Measurements from ENCODE around the gene SMYD4.
"Not testable (repeated sequence)": the region's sequence is repeated elsewhere in the genome, so short reads cannot be mapped to it uniquely, and the experiment has no call there.

Gene SMYD4

DNA sequence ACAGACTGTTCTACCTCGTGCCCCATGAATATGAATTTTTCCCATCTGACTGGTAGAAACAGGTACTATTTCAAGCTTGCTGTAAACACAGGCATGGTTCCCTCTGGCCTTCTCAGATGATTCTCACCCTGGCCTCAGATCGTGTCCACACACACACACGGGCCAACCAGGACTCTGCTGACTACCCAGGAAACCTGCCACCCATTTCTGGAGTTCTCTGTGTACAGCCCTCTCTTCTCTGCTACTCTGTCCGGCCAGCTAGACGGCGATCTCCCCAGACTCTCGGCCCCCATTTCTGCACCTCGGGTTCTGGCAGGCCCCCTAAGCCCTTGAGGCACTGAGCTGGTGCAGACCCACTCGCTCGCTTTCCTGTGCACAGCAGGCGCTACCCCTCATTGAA is 31.3 kb upstream of the SMYD4 start:
- no peak overlapping the region for H3K4me3 ChIP-seq (ENCODE audit: low read depth, low read length)
- TF ChIP-seq, protein P1, sequence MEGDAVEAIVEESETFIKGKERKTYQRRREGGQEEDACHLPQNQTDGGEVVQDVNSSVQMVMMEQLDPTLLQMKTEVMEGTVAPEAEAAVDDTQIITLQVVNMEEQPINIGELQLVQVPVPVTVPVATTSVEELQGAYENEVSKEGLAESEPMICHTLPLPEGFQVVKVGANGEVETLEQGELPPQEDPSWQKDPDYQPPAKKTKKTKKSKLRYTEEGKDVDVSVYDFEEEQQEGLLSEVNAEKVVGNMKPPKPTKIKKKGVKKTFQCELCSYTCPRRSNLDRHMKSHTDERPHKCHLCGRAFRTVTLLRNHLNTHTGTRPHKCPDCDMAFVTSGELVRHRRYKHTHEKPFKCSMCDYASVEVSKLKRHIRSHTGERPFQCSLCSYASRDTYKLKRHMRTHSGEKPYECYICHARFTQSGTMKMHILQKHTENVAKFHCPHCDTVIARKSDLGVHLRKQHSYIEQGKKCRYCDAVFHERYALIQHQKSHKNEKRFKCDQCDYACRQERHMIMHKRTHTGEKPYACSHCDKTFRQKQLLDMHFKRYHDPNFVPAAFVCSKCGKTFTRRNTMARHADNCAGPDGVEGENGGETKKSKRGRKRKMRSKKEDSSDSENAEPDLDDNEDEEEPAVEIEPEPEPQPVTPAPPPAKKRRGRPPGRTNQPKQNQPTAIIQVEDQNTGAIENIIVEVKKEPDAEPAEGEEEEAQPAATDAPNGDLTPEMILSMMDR (IDR thresholded peaks at IDR 0.05; ENCODE audit: insufficient read depth, low read depth, low read length, missing control alignments) = no peak
- no peak for DNase-seq (ENCODE audit: low read depth)

DNA sequence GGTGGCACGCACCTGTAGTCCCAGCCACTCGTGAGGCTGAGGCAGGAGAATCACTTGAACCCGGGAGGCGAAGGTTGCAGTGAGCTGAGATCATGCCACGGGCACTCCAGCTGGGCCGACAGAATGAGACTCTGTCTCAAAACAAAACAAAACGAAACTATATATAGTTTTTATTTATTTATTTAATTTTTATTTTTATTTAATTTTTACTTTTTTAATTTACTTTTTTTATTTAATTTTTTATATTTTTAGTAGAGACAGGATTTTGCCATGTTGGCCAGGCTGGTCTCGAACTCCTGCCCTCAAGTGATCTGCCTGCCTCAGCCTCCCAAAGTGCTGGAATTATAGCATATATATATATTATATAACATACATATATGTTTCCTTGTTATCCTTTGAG is 26.8 kb upstream of the SMYD4 start:
- H3K4me3 ChIP-seq (ENCODE audit: low read depth, low read length); DNase-seq (ENCODE audit: low read depth): not testable (repeated sequence)

DNA sequence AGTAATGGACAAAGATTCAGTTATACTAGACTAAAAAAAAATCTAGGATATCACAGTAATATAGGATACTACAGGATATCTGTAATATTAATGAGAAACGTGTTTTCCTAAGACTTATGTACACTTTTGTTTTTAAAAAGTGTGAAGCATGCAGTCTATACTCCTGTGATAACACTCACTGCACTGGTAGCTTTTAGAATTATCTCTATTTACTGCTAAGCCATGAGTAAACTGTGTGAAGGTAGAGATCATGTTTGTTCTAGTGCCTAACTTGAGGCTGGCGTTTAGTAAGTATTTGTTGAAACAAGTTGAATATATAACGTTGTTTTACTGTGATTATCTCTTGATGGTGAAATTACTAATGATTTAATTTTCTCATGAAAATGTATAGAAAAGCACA is 24.0 kb upstream of the SMYD4 start:
- no peak overlapping the region for H3K4me3 ChIP-seq (ENCODE audit: low read depth, low read length)
- no peak for DNase-seq (ENCODE audit: low read depth)
- TF ChIP-seq, protein P1 (IDR thresholded peaks at IDR 0.05; ENCODE audit: insufficient read depth, low read depth, low read length, missing control alignments) = no peak

DNA sequence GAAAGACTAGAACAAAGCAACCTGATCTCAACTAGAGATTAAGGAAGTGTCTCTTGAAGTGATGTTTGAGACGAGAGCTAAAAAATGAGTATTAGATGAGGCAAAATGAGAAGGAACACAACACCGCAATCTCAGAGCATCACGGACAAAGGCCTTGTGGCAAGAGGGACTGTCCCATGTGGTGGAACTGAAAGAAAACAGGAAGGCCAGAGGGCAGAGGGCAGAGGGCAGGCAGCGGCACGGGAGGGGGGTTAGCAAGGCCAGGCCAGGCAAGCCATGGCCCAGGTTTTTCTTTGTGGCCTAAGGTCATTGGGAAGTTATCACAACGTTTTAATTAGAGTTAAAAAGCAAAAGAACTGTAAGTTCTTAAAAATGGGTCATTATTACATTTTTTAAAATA is 22.6 kb upstream of the SMYD4 start:
- DNase-seq (ENCODE audit: low read depth) = peak; percentile 53
- TF ChIP-seq, protein P1 (IDR thresholded peaks at IDR 0.05; ENCODE audit: insufficient read depth, low read depth, low read length, missing control alignments) = no peak
- no peak overlapping the region for H3K4me3 ChIP-seq (ENCODE audit: low read depth, low read length)

DNA sequence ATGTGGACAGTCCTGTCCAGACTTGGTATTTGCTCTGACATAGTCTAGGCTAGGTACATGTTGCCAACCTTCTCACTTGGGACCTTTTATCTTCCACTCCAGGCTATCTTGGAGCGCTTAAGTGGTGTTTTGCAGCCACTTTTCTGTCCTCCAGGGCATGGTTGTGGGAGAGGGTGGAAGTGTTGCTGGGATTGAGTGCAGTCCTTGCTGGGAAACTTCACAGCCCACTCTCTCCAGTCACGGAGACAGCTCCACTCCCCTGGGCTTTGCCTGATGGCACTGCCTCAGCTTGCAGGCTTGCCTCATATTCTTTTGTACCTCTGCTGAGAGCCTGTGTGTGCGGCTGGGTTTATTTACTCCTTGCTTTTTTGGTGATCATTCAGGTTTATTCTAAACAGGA is 17.5 kb upstream of the SMYD4 start:
- H3K4me3 ChIP-seq (ENCODE audit: low read depth, low read length) = no peak overlapping the region
- DNase-seq (ENCODE audit: low read depth) = no peak
- TF ChIP-seq, protein P1 (IDR thresholded peaks at IDR 0.05; ENCODE audit: insufficient read depth, low read depth, low read length, missing control alignments) = no peak

DNA sequence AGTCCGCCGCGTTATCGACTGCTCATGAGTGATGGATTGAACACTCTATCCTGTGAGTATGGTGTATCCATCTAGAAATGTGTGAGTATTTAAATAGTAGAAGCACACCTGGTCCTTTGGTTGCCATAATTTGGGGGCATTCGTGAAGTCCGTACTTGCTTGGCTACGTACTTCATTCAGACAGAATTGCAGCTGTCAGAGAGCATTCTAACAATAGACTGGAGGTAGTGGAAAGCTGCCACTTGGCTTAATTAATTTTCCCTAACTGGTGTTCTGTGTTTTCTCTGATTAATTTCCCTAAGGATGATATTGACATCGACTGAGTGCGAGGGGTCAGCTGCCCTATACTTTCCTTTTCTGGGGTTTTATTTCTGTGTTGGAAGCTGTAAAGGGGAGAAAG is 14.2 kb upstream of the SMYD4 start:
- TF ChIP-seq, protein P1 (IDR thresholded peaks at IDR 0.05; ENCODE audit: insufficient read depth, low read depth, low read length, missing control alignments) = no peak
- DNase-seq (ENCODE audit: low read depth) = no peak
- H3K4me3 ChIP-seq (ENCODE audit: low read depth, low read length) = no peak overlapping the region

DNA sequence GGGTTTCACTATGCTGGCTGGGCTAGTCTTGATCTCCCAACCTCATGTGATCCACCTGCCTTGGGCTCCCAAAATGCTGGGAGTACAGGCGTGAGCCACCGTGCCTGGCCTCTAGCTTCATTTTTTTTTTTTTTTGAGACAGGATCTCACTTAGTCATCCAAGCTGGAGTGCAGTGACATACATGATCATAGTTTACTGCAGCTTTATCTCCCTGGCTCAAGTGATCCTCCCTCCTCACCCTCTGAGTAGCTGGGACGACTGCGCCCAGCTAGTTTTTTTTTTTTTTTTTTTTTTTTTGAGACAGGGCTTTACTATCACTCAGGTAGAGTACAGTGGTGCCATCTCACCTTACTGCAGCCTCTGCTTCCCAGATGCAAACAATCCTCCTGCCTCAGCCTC is 9.8 kb upstream of the SMYD4 start:
- TF ChIP-seq, protein P1 (IDR thresholded peaks at IDR 0.05; ENCODE audit: insufficient read depth, low read depth, low read length, missing control alignments) = no peak
- DNase-seq (ENCODE audit: low read depth) = no peak
- no peak overlapping the region for H3K4me3 ChIP-seq (ENCODE audit: low read depth, low read length)
